HepG2 (cell line): Measurements from ENCODE around the gene MMP8. TPM values are rescaled to one million over a fixed set of nuclear protein-coding genes. Genes with fewer than 3 reads are reported as not detected.

Source experiments
- BHLHE40 ChIP-seq: IDR thresholded peaks from 2 replicates; pipeline ENCODE4 v1.6.1; 2011; ENCODE audit warnings: low read length, improper control_type of control experiment
- GLI4 ChIP-seq: sonication (generic); formaldehyde crosslinking; IDR thresholded peaks from 2 replicates; pipeline ENCODE4 v1.5.1; 2020; ENCODE audit warnings: missing genetic modification reagents, mild to moderate bottlenecking, moderate library complexity, borderline replicate concordance
- GTF2F1 ChIP-seq: fragments of 150-350 bp; IDR thresholded peaks from 2 replicates; pipeline ENCODE4 v1.6.1; 2014; ENCODE audit warnings: low read length
- MXD3 ChIP-seq: IDR thresholded peaks from 2 replicates; pipeline ENCODE4 v1.6.1; 2016; ENCODE audit warnings: mild to moderate bottlenecking, missing biosample characterization, missing genetic modification reagents
- RBM22 ChIP-seq: fragments of 200-400 bp; formaldehyde crosslinking; optimal IDR thresholded peaks from 2 replicates; pipeline ENCODE3; 2017; ENCODE audit warnings: mild to moderate bottlenecking, low read length, moderate library complexity
- SALL2 ChIP-seq: sonication (generic); formaldehyde crosslinking; IDR thresholded peaks from 2 replicates; pipeline ENCODE4 v1.8.1; 2023; ENCODE audit warnings: mild to moderate bottlenecking, missing genetic modification reagents, inconsistent platforms
- ZBTB3 ChIP-seq: sonication (generic); formaldehyde crosslinking; IDR thresholded peaks from 2 replicates; pipeline ENCODE4 v1.4.0; 2020; ENCODE audit warnings: low read depth, mild to moderate bottlenecking, moderate library complexity, missing genetic modification reagents, borderline replicate concordance
- ZMAT3 ChIP-seq: sonication (generic); formaldehyde crosslinking; conservative IDR thresholded peaks from 2 replicates; pipeline ENCODE4 v1.7.0; 2021; ENCODE audit warnings: missing genetic modification reagents
- ZNF616 ChIP-seq: sonication (generic); formaldehyde crosslinking; IDR thresholded peaks from 2 replicates; pipeline ENCODE4 v1.5.0; 2020; ENCODE audit warnings: low read depth, mild to moderate bottlenecking, missing genetic modification reagents
- ZNF878 ChIP-seq: sonication (generic); formaldehyde crosslinking; IDR thresholded peaks from 2 replicates; pipeline ENCODE4 v1.8.1; 2023; ENCODE audit warnings: mild to moderate bottlenecking, missing genetic modification reagents, moderate library complexity
- ZNF879 ChIP-seq: sonication (generic); formaldehyde crosslinking; IDR thresholded peaks from 2 replicates; pipeline ENCODE4 v1.8.1; 2023; ENCODE audit warnings: missing genetic modification reagents
- polyA plus RNA-seq, 8 experiments: library from polyadenylated mRNA; depleted of rRNA in 3 of 8; stranded (reverse) in 7 of 8; unstranded in 1 of 8; fragments of >200 nt; fragmentation: Illumina TruSeq in 4 of 8; extraction: Trizol in 4 of 8; gene quantifications; 2 replicates each; pipeline versions ENCODE4 v1.2.1 to v1.2.3, GENCODE V29; 2011 to 2016; ENCODE audit warnings: low read depth in 4 of 8, missing spikeins in 1 of 8, mixed read lengths in 1 of 8; ENCODE audit not compliant: insufficient read depth in 1 of 8
- total RNA-seq, 5 experiments: library from RNA; depleted of rRNA; stranded (reverse); fragments of >200 nt; fragmentation: Illumina TruSeq; extraction: Trizol; gene quantifications; 2 replicates each; pipeline ENCODE4 v1.2.3, GENCODE V29; 2016; ENCODE audit warnings: low read depth in 1 of 5
- TF ChIP-seq, protein P1 (sequence below): sonication (generic); formaldehyde crosslinking; IDR thresholded peaks from 2 replicates; pipeline ENCODE4 v1.8.0; 2022; ENCODE audit warnings: mild to moderate bottlenecking, missing genetic modification reagents; ENCODE audit not compliant: insufficient replicate concordance
- TF ChIP-seq, protein P2 (sequence below): IDR thresholded peaks from 2 replicates; pipeline ENCODE4 v1.6.1; 2012; ENCODE audit warnings: inconsistent platforms

The MMP8 gene
- total and polyA plus RNA-seq, 2 of the 13 experiments (the other 11 are each of a cell fraction or from before 2014, with no cell fraction given), result not detected

DNA sequence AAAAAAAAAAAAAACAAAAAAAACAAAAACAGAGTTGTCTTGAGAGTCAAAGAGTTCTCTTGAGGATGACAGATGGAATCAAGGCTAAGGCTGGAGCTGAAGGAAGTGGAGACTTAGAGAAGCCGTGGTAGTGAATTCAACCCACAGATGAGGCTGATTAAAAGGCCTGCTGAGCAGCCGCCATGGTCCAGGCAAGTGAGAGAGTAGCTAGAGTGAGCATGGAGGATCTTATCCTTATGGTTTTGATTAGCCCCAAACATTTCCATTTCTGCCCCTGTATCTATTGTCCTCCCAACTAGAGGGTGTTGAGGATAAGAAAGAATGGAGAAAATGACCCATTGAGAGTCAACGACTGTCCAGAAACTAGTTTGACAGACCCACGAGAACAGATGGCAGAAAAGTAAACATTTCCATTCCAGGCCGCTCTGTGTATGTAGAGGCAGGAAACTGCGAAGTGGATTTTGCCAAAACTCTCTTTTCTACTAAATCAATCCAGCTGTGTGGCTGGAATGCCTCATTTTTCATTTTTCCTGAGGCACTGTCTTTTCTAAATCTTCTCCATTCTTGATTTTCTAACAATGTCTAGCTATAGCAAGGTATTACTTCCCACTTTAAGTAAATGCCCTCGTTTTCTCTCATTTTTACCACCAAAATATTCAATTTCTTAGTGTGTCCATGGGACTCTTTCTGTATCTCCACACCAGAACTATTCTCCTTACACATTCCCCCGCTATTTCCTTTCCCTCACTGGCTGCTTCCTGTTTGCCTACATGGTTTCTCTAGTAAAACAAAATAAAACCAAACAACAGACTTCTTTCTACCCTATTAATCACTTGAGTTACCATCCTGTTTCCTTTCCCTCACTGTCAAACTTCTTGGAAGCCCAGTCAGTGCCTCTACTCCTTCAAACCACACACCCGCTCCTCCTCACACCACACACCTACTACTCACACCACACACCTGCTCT, 5.4 kb upstream of the MMP8 start (continued):
- TF ChIP-seq MXD3 (CRISPR knock-in tag), result no peak
- no peak for TF ChIP-seq SALL2 (CRISPR knock-in tag)
- TF ChIP-seq, protein P1, sequence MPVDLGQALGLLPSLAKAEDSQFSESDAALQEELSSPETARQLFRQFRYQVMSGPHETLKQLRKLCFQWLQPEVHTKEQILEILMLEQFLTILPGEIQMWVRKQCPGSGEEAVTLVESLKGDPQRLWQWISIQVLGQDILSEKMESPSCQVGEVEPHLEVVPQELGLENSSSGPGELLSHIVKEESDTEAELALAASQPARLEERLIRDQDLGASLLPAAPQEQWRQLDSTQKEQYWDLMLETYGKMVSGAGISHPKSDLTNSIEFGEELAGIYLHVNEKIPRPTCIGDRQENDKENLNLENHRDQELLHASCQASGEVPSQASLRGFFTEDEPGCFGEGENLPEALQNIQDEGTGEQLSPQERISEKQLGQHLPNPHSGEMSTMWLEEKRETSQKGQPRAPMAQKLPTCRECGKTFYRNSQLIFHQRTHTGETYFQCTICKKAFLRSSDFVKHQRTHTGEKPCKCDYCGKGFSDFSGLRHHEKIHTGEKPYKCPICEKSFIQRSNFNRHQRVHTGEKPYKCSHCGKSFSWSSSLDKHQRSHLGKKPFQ (CRISPR knock-in tag), result no peak
- TF ChIP-seq GTF2F1, result no peak
- TF ChIP-seq, protein P2, sequence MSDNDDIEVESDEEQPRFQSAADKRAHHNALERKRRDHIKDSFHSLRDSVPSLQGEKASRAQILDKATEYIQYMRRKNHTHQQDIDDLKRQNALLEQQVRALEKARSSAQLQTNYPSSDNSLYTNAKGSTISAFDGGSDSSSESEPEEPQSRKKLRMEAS, result no peak
- no peak for TF ChIP-seq GLI4 (CRISPR knock-in tag)
- no peak for TF ChIP-seq ZBTB3 (CRISPR knock-in tag)
- no peak for TF ChIP-seq ZMAT3 (CRISPR knock-in tag)
- no peak for TF ChIP-seq BHLHE40
- no peak for TF ChIP-seq ZNF878 (CRISPR knock-in tag)
- TF ChIP-seq RBM22, result no peak
- no peak for TF ChIP-seq ZNF616 (CRISPR knock-in tag)
- no peak for TF ChIP-seq ZNF879 (CRISPR knock-in tag)
